ENCODE data around the gene PAPPA2. TPM values are rescaled to one million over a fixed set of nuclear protein-coding genes. Genes with fewer than 3 reads are reported as not detected.

PAPPA2 gene
- total RNA-seq, 3 donors from 2014 or later: 1.2 to 3.9 (median 2.6) TPM

DNA sequence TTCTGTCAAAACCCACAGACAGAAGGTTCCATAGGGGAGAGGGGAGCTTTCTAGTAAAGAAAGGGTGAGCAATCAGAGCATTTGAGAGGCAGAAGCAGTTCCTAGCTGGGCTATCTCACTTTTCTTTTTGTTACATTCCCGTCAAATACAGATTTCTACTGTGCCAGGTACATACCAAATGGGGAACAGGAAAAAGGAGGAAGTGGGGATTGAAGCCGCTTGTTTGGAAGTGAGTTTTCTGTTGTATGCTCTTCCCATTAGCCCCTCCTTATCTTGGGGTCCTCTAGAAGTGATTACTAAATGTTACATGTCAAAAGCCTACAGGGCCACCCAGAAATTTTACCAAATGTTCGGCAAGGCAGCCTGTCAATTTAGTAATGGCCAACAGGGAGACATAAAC, 116.1 kb downstream of the PAPPA2 start:
- intact Hi-C loops (cut with DNase I; ENCODE audit: low total_unique reads): no loop called here
- no peaks in the 10 kb centered on the region for H3K36me3 ChIP-seq
- TF ChIP-seq POLR2A (IDR thresholded peaks at IDR 0.05) (no peak), POLR2AphosphoS5 (IDR thresholded peaks at IDR 0.05) (no peak)
- TF ChIP-seq, protein P1, sequence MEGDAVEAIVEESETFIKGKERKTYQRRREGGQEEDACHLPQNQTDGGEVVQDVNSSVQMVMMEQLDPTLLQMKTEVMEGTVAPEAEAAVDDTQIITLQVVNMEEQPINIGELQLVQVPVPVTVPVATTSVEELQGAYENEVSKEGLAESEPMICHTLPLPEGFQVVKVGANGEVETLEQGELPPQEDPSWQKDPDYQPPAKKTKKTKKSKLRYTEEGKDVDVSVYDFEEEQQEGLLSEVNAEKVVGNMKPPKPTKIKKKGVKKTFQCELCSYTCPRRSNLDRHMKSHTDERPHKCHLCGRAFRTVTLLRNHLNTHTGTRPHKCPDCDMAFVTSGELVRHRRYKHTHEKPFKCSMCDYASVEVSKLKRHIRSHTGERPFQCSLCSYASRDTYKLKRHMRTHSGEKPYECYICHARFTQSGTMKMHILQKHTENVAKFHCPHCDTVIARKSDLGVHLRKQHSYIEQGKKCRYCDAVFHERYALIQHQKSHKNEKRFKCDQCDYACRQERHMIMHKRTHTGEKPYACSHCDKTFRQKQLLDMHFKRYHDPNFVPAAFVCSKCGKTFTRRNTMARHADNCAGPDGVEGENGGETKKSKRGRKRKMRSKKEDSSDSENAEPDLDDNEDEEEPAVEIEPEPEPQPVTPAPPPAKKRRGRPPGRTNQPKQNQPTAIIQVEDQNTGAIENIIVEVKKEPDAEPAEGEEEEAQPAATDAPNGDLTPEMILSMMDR (IDR thresholded peaks at IDR 0.05): no peak
- no peaks in the 10 kb centered on the region for H3K4me1 ChIP-seq
- H3K9me3 ChIP-seq: no peaks in the 10 kb centered on the region
- no peak overlapping the region for H3K4me3 ChIP-seq
- no peak for DNase-seq (ENCODE audit: low spot score in 2 of 2)
- H3K27me3 ChIP-seq: no peaks in the 10 kb centered on the region
- H3K27ac ChIP-seq: no peak overlapping the region

DNA sequence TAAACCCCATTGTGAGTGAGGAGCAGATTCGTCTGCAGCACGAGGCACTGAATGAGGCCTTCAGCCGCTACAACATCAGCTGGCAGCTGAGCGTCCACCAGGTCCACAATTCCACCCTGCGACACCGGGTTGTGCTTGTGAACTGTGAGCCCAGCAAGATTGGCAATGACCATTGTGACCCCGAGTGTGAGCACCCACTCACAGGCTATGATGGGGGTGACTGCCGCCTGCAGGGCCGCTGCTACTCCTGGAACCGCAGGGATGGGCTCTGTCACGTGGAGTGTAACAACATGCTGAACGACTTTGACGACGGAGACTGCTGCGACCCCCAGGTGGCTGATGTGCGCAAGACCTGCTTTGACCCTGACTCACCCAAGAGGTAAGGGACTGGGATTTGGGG, 132.2 kb downstream of the PAPPA2 start:
- intact Hi-C loops (cut with DNase I; ENCODE audit: low total_unique reads): no loop called here
- no peaks in the 10 kb centered on the region for H3K36me3 ChIP-seq
- no peaks in the 10 kb centered on the region for H3K4me1 ChIP-seq

DNA sequence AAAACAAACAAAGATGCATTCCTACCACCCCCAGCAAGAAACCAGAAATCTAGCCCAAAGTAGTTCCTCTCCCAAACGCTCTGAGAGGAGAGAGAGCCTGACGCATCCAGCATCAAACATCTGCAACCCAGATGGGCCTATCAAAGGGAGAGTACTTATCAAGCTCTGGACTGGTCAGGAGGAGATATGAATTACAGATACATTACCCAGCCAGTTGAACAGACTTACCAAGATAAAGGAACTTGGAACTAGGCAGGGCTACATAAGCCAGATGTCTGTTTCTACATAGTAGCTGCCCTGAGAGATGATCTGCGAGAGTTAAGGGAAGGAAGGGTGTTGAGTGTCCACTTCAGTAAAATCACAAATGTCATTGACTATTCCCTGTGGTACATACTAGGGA, 138.4 kb downstream of the PAPPA2 start:
- H3K4me3 ChIP-seq: no peak overlapping the region
- TF ChIP-seq POLR2AphosphoS5 (IDR thresholded peaks at IDR 0.05): no peak
- TF ChIP-seq POLR2A (IDR thresholded peaks at IDR 0.05): no peak
- TF ChIP-seq, protein P1 (IDR thresholded peaks at IDR 0.05): no peak
- no peaks in the 10 kb centered on the region for H3K36me3 ChIP-seq
- H3K27ac ChIP-seq: no peak overlapping the region
- no peak for DNase-seq (ENCODE audit: low spot score in 2 of 2)
- H3K27me3 ChIP-seq: no peaks in the 10 kb centered on the region
- intact Hi-C loops (cut with DNase I; ENCODE audit: low total_unique reads): no loop called here
- H3K4me1 ChIP-seq: no peaks in the 10 kb centered on the region
- H3K9me3 ChIP-seq: no peaks in the 10 kb centered on the region

More for the DNA sequence above, 132.2 kb downstream of the PAPPA2 start:
- no peaks in the 10 kb centered on the region for H3K27me3 ChIP-seq
- no peak overlapping the region for H3K27ac ChIP-seq
- no peak overlapping the region for H3K4me3 ChIP-seq
- TF ChIP-seq POLR2A (IDR thresholded peaks at IDR 0.05): no peak
- no peak for DNase-seq (ENCODE audit: low spot score in 2 of 2)
- no peaks in the 10 kb centered on the region for H3K9me3 ChIP-seq

DNA sequence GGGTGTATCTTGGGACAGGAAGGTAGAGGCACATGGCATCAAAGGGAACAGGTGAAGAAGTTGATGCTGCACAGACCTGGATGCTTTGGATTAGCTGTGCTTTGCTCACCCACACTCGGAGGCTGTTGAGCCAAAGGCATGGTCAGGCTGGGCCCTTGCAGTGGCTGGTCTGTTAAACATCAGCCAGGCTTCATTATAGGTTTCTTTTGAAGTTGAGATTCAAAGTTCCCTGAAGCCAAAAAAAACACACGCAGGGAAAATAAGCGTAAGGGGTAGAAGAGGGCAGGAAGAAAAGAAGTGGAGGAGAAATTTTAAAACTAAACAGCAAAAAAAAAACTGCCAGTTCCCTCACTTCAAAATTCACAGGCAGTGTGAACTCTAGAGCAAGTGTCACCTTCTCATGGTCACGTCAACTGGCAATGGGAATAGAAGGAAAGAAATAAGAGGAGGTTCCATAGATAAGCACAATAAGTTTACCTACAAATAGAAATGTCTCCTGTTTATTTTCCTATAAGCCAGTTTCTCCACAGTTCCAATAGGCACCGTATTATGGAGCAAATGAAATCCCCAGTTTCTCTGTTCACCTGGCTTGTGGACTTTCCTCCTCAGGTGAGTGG, 139.5 kb downstream of the PAPPA2 start:
- DNase-seq (ENCODE audit: low spot score in 2 of 2): no peak
- TF ChIP-seq POLR2AphosphoS5 (IDR thresholded peaks at IDR 0.05): no peak
- TF ChIP-seq POLR2A (IDR thresholded peaks at IDR 0.05): no peak
- TF ChIP-seq, protein P1 (IDR thresholded peaks at IDR 0.05): no peak
- no peak overlapping the region for H3K4me3 ChIP-seq
- no peaks in the 10 kb centered on the region for H3K4me1 ChIP-seq
- no peaks in the 10 kb centered on the region for H3K9me3 ChIP-seq
- no peaks in the 10 kb centered on the region for H3K36me3 ChIP-seq
- intact Hi-C loops (cut with DNase I; ENCODE audit: low total_unique reads): no loop called here
- no peak overlapping the region for H3K27ac ChIP-seq
- no peaks in the 10 kb centered on the region for H3K27me3 ChIP-seq

DNA sequence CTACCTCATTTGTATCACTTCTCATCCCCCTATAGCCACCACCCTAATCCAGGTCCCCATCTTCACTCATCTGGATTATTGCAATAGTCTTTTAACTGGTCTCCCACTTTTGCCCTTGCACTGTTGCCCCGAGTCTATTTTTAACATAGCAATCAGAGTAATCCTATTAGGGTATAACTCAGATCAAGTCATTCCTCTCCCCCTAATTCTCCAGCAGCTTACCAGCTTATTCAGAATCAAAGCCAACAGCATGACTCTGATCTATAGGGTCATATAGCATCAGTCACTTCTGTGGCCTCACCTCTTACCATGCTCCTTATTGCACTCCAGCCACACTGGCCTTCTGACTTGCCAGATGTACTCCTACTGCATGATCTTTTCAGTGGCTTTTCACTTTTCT, 140.7 kb downstream of the PAPPA2 start:
- TF ChIP-seq POLR2A (IDR thresholded peaks at IDR 0.05): no peak
- TF ChIP-seq POLR2AphosphoS5 (IDR thresholded peaks at IDR 0.05): no peak
- TF ChIP-seq, protein P1 (IDR thresholded peaks at IDR 0.05): no peak

More for the DNA sequence above, 140.7 kb downstream of the PAPPA2 start:
- Histone ChIP-seq H3K9me3 (no peaks in the 10 kb centered on the region), H3K27ac (no peak overlapping the region), H3K4me1 (no peaks in the 10 kb centered on the region), H3K27me3 (no peaks in the 10 kb centered on the region), H3K4me3 (no peak overlapping the region), H3K36me3 (no peaks in the 10 kb centered on the region)
- no peak for DNase-seq (ENCODE audit: low spot score in 2 of 2)
- intact Hi-C loops (cut with DNase I; ENCODE audit: low total_unique reads): no loop called here

Data from breast epithelium (tissue), 4 donors.